ENCODE results near the gene CBLB.

CBLB gene

DNA sequence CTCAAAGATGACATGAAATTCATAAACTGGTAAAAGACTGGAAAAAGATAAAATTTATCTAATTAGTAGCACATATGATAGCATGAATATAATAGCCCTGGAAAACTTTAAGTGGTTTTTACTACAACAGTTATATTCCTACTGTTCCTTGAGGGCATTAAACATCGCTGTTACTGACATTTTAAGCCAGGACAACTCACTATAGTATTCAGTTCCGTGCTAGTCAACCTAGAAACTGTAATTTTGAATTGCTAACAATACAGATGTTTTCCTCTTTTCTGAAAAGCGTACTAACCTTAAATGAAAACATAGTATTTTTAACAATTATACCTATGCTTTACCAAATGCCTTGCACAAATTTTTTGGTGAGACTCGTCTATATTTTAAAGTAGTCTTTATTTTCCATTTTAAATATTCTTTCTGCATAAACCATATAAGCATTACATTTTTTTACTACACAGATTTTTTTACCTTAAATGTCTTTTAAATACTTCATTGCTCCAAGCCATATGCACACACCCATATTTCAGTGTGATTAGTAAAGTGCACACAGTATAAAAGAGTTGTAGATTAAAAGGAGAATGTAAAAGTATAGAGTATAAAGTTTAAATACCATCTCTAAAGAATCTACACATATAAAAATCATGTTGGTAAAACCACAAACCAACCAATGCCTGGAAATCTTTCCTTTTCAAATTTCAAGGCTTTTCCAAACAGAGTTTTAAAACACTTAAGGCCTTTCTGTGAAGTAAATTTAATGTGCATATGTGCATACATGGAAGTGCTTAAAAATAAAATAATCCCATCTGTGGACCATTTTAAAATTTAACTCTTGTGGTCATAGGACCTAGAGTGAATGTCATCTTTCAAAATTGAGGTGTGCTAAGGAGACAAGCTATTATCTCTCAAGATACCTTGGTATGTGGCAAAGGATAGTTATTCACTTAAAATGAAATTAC, 20.1 kb upstream of the CBLB start:
- no peak overlapping the region for H3K4me3 ChIP-seq (ENCODE audit: low read depth, low read length)
- DNase-seq (ENCODE audit: low read depth), result no peak
- TF ChIP-seq, protein P1, sequence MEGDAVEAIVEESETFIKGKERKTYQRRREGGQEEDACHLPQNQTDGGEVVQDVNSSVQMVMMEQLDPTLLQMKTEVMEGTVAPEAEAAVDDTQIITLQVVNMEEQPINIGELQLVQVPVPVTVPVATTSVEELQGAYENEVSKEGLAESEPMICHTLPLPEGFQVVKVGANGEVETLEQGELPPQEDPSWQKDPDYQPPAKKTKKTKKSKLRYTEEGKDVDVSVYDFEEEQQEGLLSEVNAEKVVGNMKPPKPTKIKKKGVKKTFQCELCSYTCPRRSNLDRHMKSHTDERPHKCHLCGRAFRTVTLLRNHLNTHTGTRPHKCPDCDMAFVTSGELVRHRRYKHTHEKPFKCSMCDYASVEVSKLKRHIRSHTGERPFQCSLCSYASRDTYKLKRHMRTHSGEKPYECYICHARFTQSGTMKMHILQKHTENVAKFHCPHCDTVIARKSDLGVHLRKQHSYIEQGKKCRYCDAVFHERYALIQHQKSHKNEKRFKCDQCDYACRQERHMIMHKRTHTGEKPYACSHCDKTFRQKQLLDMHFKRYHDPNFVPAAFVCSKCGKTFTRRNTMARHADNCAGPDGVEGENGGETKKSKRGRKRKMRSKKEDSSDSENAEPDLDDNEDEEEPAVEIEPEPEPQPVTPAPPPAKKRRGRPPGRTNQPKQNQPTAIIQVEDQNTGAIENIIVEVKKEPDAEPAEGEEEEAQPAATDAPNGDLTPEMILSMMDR (IDR thresholded peaks at IDR 0.05; ENCODE audit: low read depth, low read length, missing control alignments), result no peak

DNA sequence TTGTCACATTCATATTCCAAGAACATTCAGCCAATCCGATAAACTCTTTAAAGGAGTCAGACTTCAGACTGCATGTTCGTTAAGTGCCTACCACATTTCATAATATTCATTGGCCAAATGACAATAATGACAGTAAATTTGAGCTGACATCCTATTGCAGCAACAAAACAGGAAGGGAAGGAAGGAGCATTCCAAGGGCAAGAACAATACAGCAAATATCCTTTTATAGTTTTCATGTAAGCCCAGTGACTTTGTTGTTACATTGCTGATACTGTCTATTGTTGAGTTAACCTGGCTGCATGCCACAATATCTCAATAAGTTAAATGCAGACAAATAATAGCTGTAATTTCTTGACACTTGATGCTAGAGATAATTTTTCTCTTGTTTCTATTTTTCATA, 16.4 kb upstream of the CBLB start:
- H3K4me3 ChIP-seq (ENCODE audit: low read depth, low read length), result no peak overlapping the region
- no peak for DNase-seq (ENCODE audit: low read depth)
- TF ChIP-seq, protein P1 (IDR thresholded peaks at IDR 0.05; ENCODE audit: low read depth, low read length, missing control alignments), result no peak

DNA sequence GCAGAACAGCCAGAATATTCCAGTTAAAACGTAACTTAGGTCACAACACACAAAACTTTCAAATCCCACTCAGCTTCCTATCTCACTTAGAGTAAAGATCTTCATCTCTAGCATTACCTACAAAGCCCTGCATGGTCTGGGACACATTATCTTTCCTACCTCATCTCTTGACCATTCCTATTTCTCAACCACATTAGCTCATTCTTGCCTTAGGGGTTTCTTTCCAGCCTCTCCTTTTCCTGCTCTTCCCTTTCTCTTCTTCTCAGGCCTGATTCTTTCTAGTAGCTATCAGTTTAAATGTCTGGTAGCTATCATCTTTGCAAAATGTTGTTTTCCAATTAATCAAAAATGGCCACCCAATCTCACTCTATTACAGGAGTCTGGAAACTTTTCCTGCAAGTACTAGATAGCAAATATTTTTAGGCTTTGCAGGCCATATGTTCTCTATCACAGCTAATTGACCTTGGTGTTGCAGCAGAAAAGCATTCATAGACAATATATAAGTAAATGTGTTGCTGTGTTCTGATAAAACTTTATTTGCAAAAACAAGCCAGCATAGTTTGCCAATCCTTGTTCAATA, 15.1 kb upstream of the CBLB start:
- DNase-seq (ENCODE audit: low read depth), result no peak
- H3K4me3 ChIP-seq (ENCODE audit: low read depth, low read length), result no peak overlapping the region
- TF ChIP-seq, protein P1 (IDR thresholded peaks at IDR 0.05; ENCODE audit: low read depth, low read length, missing control alignments), result no peak

DNA sequence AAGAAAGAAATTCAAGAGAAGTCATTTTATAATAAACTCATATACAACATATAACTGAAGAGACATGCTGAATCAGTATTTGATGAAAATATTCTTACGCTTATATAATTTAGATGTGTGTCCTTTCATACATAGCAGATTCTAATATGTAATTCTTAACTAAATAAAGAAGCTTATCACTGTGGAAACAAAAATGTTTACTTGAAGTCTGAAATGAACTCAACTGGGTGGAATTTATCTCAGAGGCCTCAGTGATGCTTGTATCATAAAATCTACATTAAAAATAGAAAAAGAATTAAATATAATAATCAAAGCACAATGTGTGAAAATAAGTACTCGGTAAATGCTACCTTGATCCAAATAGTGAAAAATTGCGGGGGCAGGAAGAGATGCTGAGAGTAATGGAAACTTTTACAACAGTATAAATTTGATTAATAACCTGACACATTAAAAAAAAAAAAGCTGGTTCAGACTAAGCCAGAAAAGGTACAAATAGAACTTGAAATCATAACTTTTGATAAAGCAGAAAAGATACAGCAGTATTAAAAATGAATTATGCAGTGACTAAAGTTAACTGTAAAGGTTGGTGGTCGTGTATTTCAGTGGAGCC, 12.0 kb upstream of the CBLB start:
- no peak for DNase-seq (ENCODE audit: low read depth)
- no peak overlapping the region for H3K4me3 ChIP-seq (ENCODE audit: low read depth, low read length)
- TF ChIP-seq, protein P1 (IDR thresholded peaks at IDR 0.05; ENCODE audit: low read depth, low read length, missing control alignments), result no peak

DNA sequence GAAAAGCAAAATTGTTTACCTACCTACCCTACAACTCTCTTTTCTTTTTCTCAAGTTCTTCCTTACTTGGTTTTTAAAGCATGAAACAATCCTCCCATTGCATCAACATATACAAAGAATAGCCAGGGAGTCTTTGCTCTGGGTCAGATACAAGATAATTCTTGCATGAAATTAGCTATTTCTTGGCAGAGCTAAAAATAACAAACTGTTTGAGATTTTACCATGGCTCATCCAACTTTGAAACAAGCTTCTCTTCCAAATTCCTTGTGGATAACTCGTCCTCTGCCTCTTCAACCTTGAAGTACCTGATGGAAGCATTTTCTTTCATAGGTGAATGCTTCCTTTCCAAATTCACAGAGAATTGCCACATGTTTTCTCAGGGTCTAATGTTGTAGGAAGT, 9.2 kb upstream of the CBLB start:
- TF ChIP-seq, protein P1 (IDR thresholded peaks at IDR 0.05; ENCODE audit: low read depth, low read length, missing control alignments), result no peak
- DNase-seq (ENCODE audit: low read depth), result no peak
- no peak overlapping the region for H3K4me3 ChIP-seq (ENCODE audit: low read depth, low read length)

DNA sequence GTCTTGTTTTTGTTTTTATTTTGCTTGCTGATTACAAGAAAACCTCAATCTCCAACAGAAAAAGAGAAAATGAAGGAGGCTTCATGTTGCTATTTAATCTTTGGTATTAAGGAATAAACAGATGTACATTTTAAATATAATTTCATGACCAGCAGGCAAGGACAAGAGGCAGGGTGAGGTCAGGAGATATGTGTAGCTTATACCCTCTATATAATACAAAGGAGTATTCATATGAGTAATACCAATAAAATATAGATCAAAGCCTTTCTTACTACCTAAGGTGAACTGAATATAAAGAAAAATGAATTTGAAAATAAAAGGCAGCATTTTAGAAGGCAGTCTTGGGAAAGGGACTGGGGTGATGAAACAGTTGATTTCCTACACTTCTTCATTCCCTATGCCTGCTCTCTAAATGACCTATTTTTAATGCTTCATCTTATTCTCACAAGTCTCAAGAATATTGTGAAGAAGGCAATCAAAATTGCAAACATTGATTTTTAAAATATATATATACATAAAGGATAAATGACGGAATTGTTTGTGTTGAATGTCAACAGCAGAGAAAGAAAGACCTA, 8.6 kb upstream of the CBLB start:
- H3K4me3 ChIP-seq (ENCODE audit: low read depth, low read length), result no peak overlapping the region
- TF ChIP-seq, protein P1 (IDR thresholded peaks at IDR 0.05; ENCODE audit: low read depth, low read length, missing control alignments), result no peak
- DNase-seq (ENCODE audit: low read depth), result no peak

Measured in GM12864 (cell line).